HUES6 (cell line): ENCODE results near the gene TMC3.

Source experiments
- H3K27ac ChIP-seq: 2 replicates; pipeline ENCODE4 v1.7.0; 2013; ENCODE audit warnings: low read depth, mild to moderate bottlenecking, low read length, inconsistent platforms
- H3K27me3 ChIP-seq: 2 replicates; pipeline ENCODE4 v1.6.1; 2013; ENCODE audit warnings: low read length; ENCODE audit not compliant: control insufficient read depth, insufficient read depth
- H3K36me3 ChIP-seq: 2 replicates; pipeline ENCODE4 v1.6.1; 2013; ENCODE audit warnings: low read length; ENCODE audit not compliant: control insufficient read depth, insufficient read depth
- H3K4me1 ChIP-seq: 2 replicates; pipeline ENCODE4 v1.6.1; 2013; ENCODE audit warnings: low read length; ENCODE audit not compliant: control insufficient read depth, insufficient read depth
- H3K4me3 ChIP-seq: 2 replicates; pipeline ENCODE4 v1.5.1; 2013; ENCODE audit warnings: low read depth, low read length
- H3K9ac ChIP-seq: one replicate; pipeline ENCODE4 v1.6.1; 2013; ENCODE audit warnings: mild to moderate bottlenecking, low read length
- H3K9me3 ChIP-seq: 2 replicates; pipeline ENCODE4 v1.6.1; 2013; ENCODE audit warnings: low read depth, low read length; ENCODE audit not compliant: control insufficient read depth, insufficient read depth

TMC3 gene

DNA sequence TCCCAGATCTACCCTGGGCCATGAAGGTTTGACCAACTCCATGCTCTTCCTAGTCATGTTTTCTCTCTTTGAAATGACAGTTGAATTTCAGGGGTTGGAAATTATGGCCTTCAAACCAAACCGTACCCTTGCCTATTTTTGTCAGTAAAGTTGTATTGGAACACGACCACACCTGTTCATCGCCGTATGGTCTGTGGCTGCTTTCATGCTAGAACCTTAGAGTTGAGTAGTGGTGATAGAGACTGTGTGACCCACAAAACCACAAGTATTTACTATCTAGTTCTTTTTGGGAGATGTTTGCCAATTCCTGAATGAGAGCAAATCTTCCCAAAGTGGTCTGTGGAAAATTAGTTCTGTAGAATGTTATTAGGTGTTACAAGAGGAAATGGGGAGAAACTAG lies 26.1 kb downstream of the TMC3 start:
- no peaks in the 10 kb centered on the region for H3K4me1 ChIP-seq

DNA sequence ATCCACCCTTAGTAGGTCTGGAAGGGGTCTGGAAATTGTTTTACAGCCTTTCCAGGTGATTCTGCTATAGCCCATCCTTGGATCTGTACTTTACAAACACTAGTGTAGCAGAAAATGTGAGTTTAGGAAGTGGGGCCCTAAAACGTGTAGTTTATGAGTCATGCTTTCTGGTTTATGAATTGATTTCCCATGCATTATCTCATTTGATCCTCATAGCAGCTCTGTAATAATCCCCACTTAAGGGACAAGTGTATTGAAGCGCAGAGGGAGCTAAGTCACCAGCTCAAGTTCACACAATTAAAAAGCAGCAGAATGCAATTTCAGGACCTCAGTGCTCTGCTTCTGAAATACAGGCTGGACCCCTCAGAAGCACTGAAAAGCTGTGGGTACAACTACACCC lies 27.4 kb downstream of the TMC3 start:
- no peaks in the 10 kb centered on the region for H3K36me3 ChIP-seq
- H3K4me3 ChIP-seq = no peak overlapping the region
- no peaks in the 10 kb centered on the region for H3K9me3 ChIP-seq
- H3K9ac ChIP-seq = no peak overlapping the region
- no peaks in the 10 kb centered on the region for H3K4me1 ChIP-seq
- no peaks in the 10 kb centered on the region for H3K27me3 ChIP-seq
- no peak overlapping the region for H3K27ac ChIP-seq

More for the DNA sequence above, 26.1 kb downstream of the TMC3 start:
- no peak overlapping the region for H3K4me3 ChIP-seq
- no peaks in the 10 kb centered on the region for H3K27me3 ChIP-seq
- H3K9ac ChIP-seq = no peak overlapping the region
- H3K36me3 ChIP-seq = no peaks in the 10 kb centered on the region
- no peak overlapping the region for H3K27ac ChIP-seq
- no peaks in the 10 kb centered on the region for H3K9me3 ChIP-seq

DNA sequence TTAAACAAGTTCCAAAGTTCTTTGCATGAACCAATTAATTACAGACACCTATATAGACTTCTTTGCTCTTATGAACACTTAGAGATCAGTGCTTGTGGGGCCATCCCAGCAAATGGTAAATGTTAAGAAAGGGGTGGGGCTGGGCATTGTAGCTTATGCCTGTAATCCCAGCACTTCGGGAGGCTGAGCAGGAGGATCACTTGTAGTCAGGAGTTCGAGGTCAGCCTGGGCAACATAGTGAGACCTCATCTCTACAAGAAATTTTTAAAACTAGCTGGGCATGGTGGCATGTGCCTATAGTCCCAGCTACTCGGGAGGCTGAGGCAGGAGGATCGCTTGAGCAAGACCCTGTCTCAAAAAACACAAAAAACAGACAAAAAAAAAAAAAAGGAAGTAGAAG lies 30.6 kb downstream of the TMC3 start:
- H3K27me3 ChIP-seq = no peaks in the 10 kb centered on the region
- H3K4me1 ChIP-seq = no peaks in the 10 kb centered on the region
- no peak overlapping the region for H3K4me3 ChIP-seq
- no peaks in the 10 kb centered on the region for H3K9me3 ChIP-seq
- H3K27ac ChIP-seq = no peak overlapping the region
- no peaks in the 10 kb centered on the region for H3K36me3 ChIP-seq
- no peak overlapping the region for H3K9ac ChIP-seq

DNA sequence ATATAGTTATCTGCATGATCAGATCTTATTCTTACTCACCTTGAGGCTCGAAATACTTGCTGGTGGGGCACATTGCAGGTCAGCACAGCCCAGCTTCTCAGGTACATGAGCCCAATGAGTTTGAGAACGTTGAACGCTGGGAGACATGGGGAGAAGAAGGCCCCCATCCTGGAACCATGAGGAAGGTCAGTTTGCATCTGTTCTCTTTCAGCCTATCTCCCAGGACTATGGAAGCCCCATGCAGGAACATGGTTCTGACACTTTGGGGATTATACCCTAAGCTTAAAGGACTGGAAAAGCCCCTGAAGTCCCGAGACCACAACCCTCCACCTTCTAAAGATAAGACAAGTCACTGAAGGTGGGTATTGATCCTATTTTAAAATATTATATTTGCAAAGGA lies 32.7 kb downstream of the TMC3 start:
- Histone ChIP-seq H3K36me3 (no peaks in the 10 kb centered on the region), H3K27me3 (no peaks in the 10 kb centered on the region), H3K4me1 (no peaks in the 10 kb centered on the region), H3K27ac (no peak overlapping the region), H3K4me3 (no peak overlapping the region), H3K9me3 (no peaks in the 10 kb centered on the region), H3K9ac (no peak overlapping the region)

DNA sequence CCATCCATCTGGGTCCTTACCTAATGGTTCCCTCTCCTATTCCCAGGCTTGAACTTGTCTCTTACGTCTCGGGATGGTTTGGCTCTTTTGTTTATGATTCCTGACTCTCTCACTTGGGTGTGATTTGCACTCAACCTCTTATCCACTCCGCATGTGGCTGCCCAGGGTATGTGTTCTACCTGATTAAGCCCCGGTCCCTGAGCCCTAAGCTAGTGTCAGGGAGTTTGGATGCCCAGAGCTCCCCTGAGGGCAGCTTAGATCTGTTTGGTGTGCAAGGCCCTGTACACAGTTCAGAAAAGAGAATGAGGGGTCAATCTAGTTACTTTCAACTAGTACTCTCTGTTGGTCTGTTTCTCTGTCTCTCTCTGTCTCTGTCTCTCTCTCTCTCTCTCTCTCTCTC lies 34.2 kb downstream of the TMC3 start:
- Histone ChIP-seq H3K27me3 (no peaks in the 10 kb centered on the region), H3K9me3 (no peaks in the 10 kb centered on the region), H3K9ac (no peak overlapping the region), H3K27ac (no peak overlapping the region), H3K36me3 (no peaks in the 10 kb centered on the region), H3K4me1 (no peaks in the 10 kb centered on the region), H3K4me3 (no peak overlapping the region)

DNA sequence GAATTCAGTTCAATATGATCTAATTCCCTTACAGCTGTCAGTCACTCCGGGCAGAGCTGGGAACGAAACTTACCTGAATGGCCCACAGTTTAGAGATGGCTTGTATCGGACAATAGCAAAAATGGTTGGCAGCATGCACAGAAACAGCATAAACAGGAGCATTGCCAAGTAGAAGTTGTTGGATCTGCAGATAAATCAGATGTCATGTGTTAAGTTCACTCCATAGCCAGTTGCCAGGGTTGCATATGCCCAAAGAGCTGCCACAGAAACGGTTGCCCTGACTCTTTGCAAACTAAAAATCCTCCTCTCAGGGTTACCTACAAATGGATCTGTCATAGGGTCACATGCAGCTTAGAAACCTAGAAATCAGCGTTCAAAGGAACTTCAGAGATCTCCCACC lies 34.7 kb downstream of the TMC3 start:
- Histone ChIP-seq H3K9ac (no peak overlapping the region), H3K27ac (no peak overlapping the region), H3K4me3 (no peak overlapping the region), H3K4me1 (no peaks in the 10 kb centered on the region), H3K9me3 (no peaks in the 10 kb centered on the region), H3K27me3 (no peaks in the 10 kb centered on the region), H3K36me3 (no peaks in the 10 kb centered on the region)

DNA sequence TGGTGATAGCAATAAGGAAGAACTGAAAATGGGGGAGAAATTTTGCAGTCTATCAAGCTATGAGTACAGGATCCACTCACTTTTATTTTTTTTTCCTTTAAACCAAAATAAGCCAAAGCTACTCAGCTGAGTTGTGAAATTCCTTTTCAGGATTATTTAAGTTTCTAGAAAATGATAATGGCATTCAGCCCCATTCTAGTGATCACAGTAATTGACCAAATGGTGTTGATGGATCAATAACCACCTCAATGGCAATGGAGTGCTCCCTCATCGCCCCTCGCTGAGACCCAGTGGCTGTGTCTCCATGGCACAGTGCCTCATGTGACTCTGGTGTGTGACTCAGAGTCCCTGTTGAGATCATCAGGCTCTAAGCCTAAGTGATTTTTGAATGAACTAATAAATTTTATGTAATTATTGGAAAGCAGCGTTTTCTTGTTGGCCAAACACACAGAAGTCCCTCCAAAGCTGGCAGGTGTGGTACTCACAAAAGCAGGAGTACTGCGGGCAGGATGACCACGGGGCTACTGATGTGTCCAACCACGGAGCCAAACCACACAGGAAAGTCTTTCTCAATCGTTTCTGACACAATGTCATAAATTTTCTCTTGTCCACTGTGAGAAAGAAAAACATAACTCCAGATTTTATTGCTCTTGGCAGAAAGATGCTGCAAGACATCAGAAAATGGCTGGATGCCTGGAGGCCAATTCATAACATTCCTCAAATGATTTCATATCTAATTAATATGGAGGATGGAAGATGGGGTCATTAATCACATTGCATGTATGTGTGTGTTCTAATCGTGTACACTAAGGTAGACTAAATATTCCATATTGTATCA lies 35.6 kb downstream of the TMC3 start:
- Histone ChIP-seq H3K9ac (no peak overlapping the region), H3K27ac (no peak overlapping the region), H3K4me1 (no peaks in the 10 kb centered on the region), H3K36me3 (no peaks in the 10 kb centered on the region), H3K4me3 (no peak overlapping the region), H3K9me3 (no peaks in the 10 kb centered on the region), H3K27me3 (no peaks in the 10 kb centered on the region)

DNA sequence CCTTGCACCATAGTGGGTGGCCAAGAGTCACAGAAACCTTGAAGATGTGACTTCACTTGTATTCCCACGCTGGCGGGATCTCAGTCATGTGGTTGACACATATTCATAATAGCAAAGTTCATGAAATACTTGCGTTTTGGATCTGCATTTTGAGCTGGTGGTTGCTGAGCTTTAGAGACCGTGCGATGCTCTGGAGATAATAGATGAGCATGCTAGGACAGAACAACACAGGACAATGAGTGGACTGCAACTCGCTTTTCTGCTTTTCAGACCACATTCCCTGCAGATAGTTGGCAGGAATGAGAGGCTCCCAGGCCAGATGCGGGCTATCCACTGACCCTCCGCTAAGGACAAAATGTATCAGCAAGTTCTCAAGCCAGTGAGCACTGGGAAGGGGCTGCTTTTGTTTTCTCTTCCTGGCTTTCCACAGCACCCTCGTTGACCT lies 36.3 kb downstream of the TMC3 start:
- no peak overlapping the region for H3K4me3 ChIP-seq
- no peaks in the 10 kb centered on the region for H3K9me3 ChIP-seq
- no peak overlapping the region for H3K9ac ChIP-seq
- H3K4me1 ChIP-seq = no peaks in the 10 kb centered on the region
- H3K36me3 ChIP-seq = no peaks in the 10 kb centered on the region
- no peak overlapping the region for H3K27ac ChIP-seq
- H3K27me3 ChIP-seq = no peaks in the 10 kb centered on the region

DNA sequence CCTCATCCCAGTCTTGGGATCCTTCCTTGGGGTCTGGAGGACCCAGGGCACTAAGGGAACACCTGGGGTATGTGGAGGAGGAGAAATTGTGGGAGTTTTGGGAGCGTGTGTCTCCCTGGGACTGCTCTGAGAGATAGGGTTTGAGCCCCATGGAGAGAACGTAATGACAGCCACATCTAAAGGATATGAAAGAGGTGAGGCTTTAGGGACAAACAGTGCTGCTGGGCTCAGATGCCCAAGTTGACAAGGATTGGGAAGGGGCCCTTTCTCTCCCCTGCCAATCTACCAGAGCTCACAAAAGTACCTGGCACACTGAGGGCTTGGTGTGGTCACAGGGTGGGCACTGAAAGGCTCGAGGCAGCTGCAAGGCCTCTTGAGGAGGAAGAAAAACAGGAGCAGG lies 36.8 kb downstream of the TMC3 start:
- no peaks in the 10 kb centered on the region for H3K36me3 ChIP-seq
- H3K9me3 ChIP-seq = no peaks in the 10 kb centered on the region
- H3K27me3 ChIP-seq = no peaks in the 10 kb centered on the region
- H3K9ac ChIP-seq = no peak overlapping the region
- H3K27ac ChIP-seq = no peak overlapping the region
- no peaks in the 10 kb centered on the region for H3K4me1 ChIP-seq
- H3K4me3 ChIP-seq = no peak overlapping the region

DNA sequence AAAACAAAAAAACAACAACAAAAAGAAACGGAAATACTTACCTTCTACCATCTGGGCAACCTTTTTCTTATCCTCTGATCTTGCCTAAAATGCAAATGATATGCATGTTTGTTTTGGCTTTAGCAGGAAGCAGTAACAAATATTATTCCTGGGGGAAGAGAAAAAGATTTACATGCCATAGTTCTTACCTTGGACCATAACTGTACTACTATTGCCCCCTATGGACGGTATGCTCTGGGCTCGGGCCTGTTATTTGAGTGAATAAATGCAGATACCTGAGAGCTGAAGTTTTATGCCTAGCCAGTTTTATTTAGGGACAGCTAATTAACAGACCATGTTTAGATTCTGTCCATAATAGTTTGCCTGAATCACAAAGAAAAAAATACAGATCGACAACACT lies 37.4 kb downstream of the TMC3 start:
- no peak overlapping the region for H3K9ac ChIP-seq
- H3K9me3 ChIP-seq = no peaks in the 10 kb centered on the region
- H3K4me3 ChIP-seq = no peak overlapping the region
- no peaks in the 10 kb centered on the region for H3K4me1 ChIP-seq
- no peak overlapping the region for H3K27ac ChIP-seq
- no peaks in the 10 kb centered on the region for H3K27me3 ChIP-seq
- no peaks in the 10 kb centered on the region for H3K36me3 ChIP-seq

DNA sequence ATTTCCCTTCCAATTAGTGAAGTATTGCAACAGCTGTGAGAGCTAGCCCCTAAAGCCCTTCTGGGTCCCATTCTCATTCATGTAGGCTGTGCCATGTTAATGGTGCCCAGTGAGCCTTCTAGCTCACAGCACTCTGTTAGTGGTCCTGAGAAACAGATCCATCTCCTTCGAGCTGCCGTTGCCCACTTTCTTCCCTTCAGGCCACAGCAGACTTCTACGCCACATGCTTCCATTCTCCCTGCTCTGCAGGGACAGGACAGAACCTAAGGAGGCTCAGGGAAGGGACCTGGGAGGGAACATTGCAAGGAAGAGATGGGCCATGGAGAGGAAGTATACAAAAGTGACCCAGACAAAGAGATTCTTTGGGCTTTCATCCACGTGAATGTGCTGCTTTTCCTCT lies 38.4 kb downstream of the TMC3 start:
- Histone ChIP-seq H3K27me3 (no peaks in the 10 kb centered on the region), H3K4me3 (no peak overlapping the region), H3K9me3 (no peaks in the 10 kb centered on the region), H3K36me3 (no peaks in the 10 kb centered on the region), H3K4me1 (no peaks in the 10 kb centered on the region), H3K27ac (no peak overlapping the region), H3K9ac (no peak overlapping the region)
